ENCODE data around the gene CDH13. TPM values are rescaled to one million over a fixed set of nuclear protein-coding genes. Genes with fewer than 3 reads are reported as not detected.
A peak's percentile ranks its signal among the peaks of the same experiment; 100 is the strongest.

The CDH13 gene
- total and polyA plus RNA-seq, 9 of the 15 experiments (the other 6 are each of a cell fraction or from before 2014, with no cell fraction given) = 0.03 TPM; not detected in 8

DNA sequence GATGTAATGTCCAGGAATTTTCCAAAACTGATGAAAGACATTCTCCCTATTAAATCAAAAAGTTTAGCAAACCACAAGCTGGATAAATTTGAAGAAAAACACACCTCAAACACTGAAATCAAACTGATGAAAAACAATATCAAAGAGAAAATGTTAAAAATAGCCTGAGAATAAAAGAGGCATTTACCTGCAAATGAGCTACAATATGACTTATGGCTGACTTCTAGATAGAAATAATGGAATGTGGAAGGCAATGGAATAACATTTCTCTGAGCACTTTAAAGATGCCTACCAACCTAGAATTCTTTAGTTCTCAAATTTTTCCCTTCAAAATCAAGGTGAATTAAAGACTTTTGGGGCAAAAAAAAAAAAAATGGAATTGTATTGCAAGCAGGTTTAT is 1128.6 kb downstream of the CDH13 start:
- Histone ChIP-seq H3K4me3 (no peak overlapping the region), H3K27ac (ENCODE audit: extremely low read depth, low read depth, low read length) (no peak overlapping the region), H3K27me3 (ENCODE audit: control insufficient read depth in 2 of 2, insufficient read depth in 2 of 2, low read length in 2 of 2) (peaks cover 3 to 5% of the 10 kb centered on the region in 2 experiments; a peak in 2 of 5 replicates), H3K36me3 (ENCODE audit: control insufficient read depth, insufficient read depth, low read length) (no peaks in the 10 kb centered on the region), H3K9me3 (replicated peaks; ENCODE audit: control insufficient read depth, insufficient read depth, low read depth, low read length) (no peaks in the 10 kb centered on the region), H3K9me1 (ENCODE audit: control insufficient read depth, insufficient read depth, low read length) (no peaks in the 10 kb centered on the region), H3K9ac (ENCODE audit: insufficient read depth in 1 of 2, low read depth in 2 of 2, low read length in 2 of 2) (no peak overlapping the region), H3K4me1 (replicated peaks in 1 of 2; ENCODE audit: control insufficient read depth in 2 of 2, insufficient read depth in 2 of 2, low read length in 2 of 2) (no peaks in the 10 kb centered on the region), H4K20me1 (replicated peaks; ENCODE audit: control insufficient read depth, insufficient read depth, low read length) (no peaks in the 10 kb centered on the region), H3K4me2 (ENCODE audit: insufficient read depth, low read length) (no peak overlapping the region), H2AFZ (ENCODE audit: low read depth, low read length) (no peak overlapping the region), H3K79me2 (ENCODE audit: control insufficient read depth, insufficient read depth, low read length) (no peaks in the 10 kb centered on the region)
- no peak for FAIRE-seq
- ChIA-PET CTCF (ENCODE audit: low intra/inter-chr PET ratio) (no interaction called here), POLR2A (no interaction called here)
- TF ChIP-seq NCOA6 (IDR thresholded peaks at IDR 0.05) = no peak
- peak; percentile 63; the same call in 1 of the 2 replicates for TF ChIP-seq TRIM28 (IDR thresholded peaks at IDR 0.05)
- peak in 1 of 2 experiments; percentile 56; a peak in 1 of 3 replicates for TF ChIP-seq CBX3 (IDR thresholded peaks at IDR 0.05; ENCODE audit: borderline replicate concordance in 1 of 2, low read length in 2 of 2)
- BruUV-seq (replicated peaks) = no TSS peak
- in situ Hi-C loops (cut with MboI) = no loop called here
- DNase-seq (ENCODE audit: extremely low read depth in 1 of 4, low spot score in 3 of 4) = no peak
- ATAC-seq = no peak
- intact Hi-C loops (cut with micrococcal nuclease) = no loop called here

DNA sequence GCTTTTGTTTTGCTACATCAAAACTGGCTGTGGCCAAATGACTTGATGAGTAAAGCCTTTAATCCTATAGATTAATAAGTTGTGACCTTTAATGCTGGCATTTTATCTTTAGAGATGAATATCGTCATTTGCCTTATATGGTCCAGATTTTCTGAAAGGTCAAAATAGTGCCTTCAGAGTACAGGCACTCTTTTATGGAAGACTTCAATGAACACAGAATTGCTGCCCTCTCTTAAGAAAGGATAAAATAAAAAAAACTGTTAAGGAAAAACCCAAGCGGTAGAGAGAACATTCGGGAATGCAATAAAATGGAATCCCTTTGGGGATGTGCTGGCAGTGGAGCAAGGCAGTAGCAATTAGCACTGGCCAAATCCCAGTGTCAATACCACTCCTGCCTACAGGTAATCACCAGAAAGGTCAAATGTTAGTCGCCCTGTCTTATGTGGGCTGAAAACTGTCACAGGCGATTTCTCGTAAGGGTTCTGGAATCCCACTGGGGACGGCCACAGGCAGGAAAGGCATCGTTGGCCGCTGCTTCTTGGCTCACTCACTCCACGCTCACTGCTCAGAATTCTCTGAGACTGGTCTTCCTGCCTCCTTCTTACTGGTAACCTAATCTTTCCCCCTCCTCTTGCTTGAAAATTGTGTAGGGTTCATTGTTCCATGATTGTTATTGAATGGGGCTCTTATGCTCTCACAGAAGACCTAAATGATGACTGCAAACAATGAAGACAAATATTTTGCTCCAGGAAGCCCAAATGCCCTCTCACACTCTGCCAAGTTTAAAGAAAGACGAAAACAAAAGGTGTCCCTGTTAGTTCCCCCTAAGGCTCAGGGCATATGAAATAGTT is 1135.6 kb downstream of the CDH13 start:
- no peak overlapping the region for H3K4me3 ChIP-seq
- WGBS (ENCODE audit: insufficient coverage, low coverage, missing lambda C conversion rate) = 0% methylated on average over 11 of the region's 11 CpGs
- TF ChIP-seq CBX8 (IDR thresholded peaks at IDR 0.05; ENCODE audit: borderline replicate concordance, extremely low read depth, low read depth, low read length, poor library complexity, severe bottlenecking) = no peak
- no peak for TF ChIP-seq MAFK (IDR thresholded peaks at IDR 0.05; ENCODE audit: low read length)
- no peak for TF ChIP-seq BCOR (IDR thresholded peaks at IDR 0.05)
- no peak for TF ChIP-seq HDGF (IDR thresholded peaks at IDR 0.05)
- no peak for TF ChIP-seq NR3C1 (CRISPR knock-in tag; IDR thresholded peaks at IDR 0.05)
- TF ChIP-seq, protein P1, sequence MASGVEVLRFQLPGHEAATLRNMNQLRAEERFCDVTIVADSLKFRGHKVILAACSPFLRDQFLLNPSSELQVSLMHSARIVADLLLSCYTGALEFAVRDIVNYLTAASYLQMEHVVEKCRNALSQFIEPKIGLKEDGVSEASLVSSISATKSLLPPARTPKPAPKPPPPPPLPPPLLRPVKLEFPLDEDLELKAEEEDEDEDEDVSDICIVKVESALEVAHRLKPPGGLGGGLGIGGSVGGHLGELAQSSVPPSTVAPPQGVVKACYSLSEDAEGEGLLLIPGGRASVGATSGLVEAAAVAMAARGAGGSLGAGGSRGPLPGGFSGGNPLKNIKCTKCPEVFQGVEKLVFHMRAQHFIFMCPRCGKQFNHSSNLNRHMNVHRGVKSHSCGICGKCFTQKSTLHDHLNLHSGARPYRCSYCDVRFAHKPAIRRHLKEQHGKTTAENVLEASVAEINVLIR (CRISPR knock-in tag; IDR thresholded peaks at IDR 0.05) = no peak
- TF ChIP-seq LEF1 (IDR thresholded peaks at IDR 0.05) = no peak
- no peak for TF ChIP-seq ZSCAN29 (IDR thresholded peaks at IDR 0.05)
- intact Hi-C loops (cut with micrococcal nuclease) = no loop called here
- no peak overlapping the region for H3K4me2 ChIP-seq (ENCODE audit: insufficient read depth, low read length)
- H3K36me3 ChIP-seq (ENCODE audit: control insufficient read depth, insufficient read depth, low read length) = no peaks in the 10 kb centered on the region
- in situ Hi-C loops (cut with MboI) = no loop called here
- POLR2A ChIA-PET = no interaction called here
- H3K9me3 ChIP-seq (replicated peaks; ENCODE audit: control insufficient read depth, insufficient read depth, low read depth, low read length) = no peaks in the 10 kb centered on the region
- no TSS peak for BruUV-seq (replicated peaks)
- CTCF ChIA-PET (ENCODE audit: low intra/inter-chr PET ratio) = no interaction called here
- no peaks in the 10 kb centered on the region for H4K20me1 ChIP-seq (replicated peaks; ENCODE audit: control insufficient read depth, insufficient read depth, low read length)
- H3K9me1 ChIP-seq (ENCODE audit: control insufficient read depth, insufficient read depth, low read length) = no peaks in the 10 kb centered on the region
- H3K27me3 ChIP-seq (ENCODE audit: control insufficient read depth in 2 of 2, insufficient read depth in 2 of 2, low read length in 2 of 2) = no peaks in the 10 kb centered on the region
- no peaks in the 10 kb centered on the region for H3K79me2 ChIP-seq (ENCODE audit: control insufficient read depth, insufficient read depth, low read length)
- H3K9ac ChIP-seq (ENCODE audit: insufficient read depth in 1 of 2, low read depth in 2 of 2, low read length in 2 of 2) = no peak overlapping the region
- H2AFZ ChIP-seq (ENCODE audit: low read depth, low read length) = no peak overlapping the region
- no peaks in the 10 kb centered on the region for H3K4me1 ChIP-seq (replicated peaks in 1 of 2; ENCODE audit: control insufficient read depth in 2 of 2, insufficient read depth in 2 of 2, low read length in 2 of 2)
- ATAC-seq (no peak), FAIRE-seq (peak; percentile 11), DNase-seq (ENCODE audit: extremely low read depth in 1 of 4, low spot score in 3 of 4) (no peak)
- H3K27ac ChIP-seq (ENCODE audit: extremely low read depth, low read depth, low read length) = no peak overlapping the region

Data from K562 (cell line).